ENCODE measurements around the gene SPDYE3.

DNA sequence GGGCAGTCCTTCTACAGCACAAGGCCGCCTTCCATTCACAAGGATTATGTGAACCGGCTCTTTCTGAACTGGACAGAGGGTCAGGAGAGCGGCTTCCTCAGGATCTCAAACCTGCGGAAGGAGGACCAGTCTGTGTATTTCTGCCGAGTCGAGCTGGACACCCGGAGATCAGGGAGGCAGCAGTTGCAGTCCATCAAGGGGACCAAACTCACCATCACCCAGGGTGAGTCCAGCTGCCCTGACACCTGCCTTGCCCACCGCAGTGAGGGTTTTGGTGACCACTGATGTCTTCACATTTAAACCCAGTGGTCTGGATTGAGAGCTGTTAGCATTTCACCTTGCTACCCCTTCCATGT is 51.3 kb downstream of the SPDYE3 start:
- TF ChIP-seq, protein P1, sequence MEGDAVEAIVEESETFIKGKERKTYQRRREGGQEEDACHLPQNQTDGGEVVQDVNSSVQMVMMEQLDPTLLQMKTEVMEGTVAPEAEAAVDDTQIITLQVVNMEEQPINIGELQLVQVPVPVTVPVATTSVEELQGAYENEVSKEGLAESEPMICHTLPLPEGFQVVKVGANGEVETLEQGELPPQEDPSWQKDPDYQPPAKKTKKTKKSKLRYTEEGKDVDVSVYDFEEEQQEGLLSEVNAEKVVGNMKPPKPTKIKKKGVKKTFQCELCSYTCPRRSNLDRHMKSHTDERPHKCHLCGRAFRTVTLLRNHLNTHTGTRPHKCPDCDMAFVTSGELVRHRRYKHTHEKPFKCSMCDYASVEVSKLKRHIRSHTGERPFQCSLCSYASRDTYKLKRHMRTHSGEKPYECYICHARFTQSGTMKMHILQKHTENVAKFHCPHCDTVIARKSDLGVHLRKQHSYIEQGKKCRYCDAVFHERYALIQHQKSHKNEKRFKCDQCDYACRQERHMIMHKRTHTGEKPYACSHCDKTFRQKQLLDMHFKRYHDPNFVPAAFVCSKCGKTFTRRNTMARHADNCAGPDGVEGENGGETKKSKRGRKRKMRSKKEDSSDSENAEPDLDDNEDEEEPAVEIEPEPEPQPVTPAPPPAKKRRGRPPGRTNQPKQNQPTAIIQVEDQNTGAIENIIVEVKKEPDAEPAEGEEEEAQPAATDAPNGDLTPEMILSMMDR (conservative IDR thresholded peaks at IDR 0.05; ENCODE audit: low read depth, low read length), result no peak
- no peak for TF ChIP-seq EZH2 (IDR thresholded peaks at IDR 0.05; ENCODE audit: borderline replicate concordance, low read depth, low read length, poor library complexity, severe bottlenecking)

All from A673 (cell line).